GM12865 (cell line): Measurements from ENCODE around the gene SRSF12.

ENCODE experiments used
- DNase-seq: peaks from one replicate; pipeline ENCODE4 v3.0.0; 2010; ENCODE audit warnings: low read depth
- H3K4me3 ChIP-seq: 2 replicates; pipeline ENCODE4 v1.5.1; 2011; ENCODE audit warnings: mild to moderate bottlenecking, low read depth, low read length, control low read depth
- TF ChIP-seq, protein P1 (sequence below): IDR thresholded peaks from 2 replicates; pipeline ENCODE4 v1.5.1; 2011; ENCODE audit warnings: low read length, control low read depth, low read depth, inconsistent platforms; ENCODE audit not compliant: insufficient read depth; ENCODE audit errors: missing control alignments

SRSF12 gene

DNA sequence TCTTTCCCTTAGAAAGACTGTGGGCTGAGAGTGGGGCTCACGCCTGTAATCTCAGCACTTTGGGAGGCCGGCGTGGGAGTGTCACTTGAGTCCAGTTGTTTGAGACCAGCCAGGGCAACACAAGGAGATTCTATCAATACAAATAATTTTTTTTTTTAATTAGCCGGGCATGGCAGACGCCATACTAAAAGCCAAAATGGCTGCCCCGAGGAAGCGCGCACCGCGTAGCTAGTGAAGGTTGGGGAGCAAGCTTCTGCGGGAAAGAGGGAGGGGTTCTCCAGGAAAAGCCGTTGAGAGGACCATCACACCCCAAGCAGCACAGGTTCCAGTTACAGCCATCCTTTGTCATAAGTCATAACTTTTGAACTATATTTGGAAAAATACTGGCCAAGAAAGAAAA, 58.6 kb downstream of the SRSF12 start:
- no peak for DNase-seq
- H3K4me3 ChIP-seq, result no peak overlapping the region
- TF ChIP-seq, protein P1, sequence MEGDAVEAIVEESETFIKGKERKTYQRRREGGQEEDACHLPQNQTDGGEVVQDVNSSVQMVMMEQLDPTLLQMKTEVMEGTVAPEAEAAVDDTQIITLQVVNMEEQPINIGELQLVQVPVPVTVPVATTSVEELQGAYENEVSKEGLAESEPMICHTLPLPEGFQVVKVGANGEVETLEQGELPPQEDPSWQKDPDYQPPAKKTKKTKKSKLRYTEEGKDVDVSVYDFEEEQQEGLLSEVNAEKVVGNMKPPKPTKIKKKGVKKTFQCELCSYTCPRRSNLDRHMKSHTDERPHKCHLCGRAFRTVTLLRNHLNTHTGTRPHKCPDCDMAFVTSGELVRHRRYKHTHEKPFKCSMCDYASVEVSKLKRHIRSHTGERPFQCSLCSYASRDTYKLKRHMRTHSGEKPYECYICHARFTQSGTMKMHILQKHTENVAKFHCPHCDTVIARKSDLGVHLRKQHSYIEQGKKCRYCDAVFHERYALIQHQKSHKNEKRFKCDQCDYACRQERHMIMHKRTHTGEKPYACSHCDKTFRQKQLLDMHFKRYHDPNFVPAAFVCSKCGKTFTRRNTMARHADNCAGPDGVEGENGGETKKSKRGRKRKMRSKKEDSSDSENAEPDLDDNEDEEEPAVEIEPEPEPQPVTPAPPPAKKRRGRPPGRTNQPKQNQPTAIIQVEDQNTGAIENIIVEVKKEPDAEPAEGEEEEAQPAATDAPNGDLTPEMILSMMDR, result no peak

DNA sequence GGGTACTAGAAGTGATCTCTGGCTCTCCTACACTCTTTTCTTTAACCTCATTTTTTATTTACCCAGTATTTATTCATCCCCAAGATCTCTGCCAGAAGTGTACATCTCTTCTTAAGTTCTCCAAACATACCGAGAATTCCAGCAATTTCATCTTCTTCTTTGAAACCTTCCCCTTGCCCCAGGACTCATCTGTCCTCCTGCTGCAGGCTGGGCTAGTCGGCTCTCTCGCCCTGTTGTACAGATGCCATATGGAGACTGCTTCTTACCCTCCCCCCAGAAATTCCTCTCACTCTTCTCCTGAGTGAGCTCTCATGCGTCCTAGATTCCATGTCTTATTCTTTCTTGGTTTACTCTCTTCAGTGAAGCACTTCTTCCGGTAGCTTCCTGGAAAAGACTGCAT, 59.2 kb downstream of the SRSF12 start:
- no peak overlapping the region for H3K4me3 ChIP-seq
- TF ChIP-seq, protein P1, result no peak
- no peak for DNase-seq

DNA sequence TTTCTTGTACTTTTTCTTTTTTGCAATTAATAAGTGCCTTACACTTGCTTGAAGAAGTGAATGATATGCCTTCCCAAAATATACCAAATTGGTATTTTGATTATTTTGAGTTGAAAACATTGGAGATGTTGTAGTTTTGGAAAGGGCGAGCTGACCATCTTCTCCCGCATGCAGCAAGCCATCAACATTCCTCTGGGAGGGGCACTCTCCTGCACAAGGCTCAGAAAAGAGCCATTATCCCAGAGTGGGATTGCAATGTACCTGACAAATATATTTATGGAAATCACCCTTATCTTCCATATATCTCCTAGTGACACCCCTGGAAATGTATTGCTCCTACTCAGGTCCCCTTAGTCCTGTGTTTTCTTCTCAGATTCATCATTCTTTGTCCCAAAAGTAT, 60.1 kb downstream of the SRSF12 start:
- TF ChIP-seq, protein P1, result no peak
- H3K4me3 ChIP-seq, result no peak overlapping the region
- DNase-seq, result no peak

DNA sequence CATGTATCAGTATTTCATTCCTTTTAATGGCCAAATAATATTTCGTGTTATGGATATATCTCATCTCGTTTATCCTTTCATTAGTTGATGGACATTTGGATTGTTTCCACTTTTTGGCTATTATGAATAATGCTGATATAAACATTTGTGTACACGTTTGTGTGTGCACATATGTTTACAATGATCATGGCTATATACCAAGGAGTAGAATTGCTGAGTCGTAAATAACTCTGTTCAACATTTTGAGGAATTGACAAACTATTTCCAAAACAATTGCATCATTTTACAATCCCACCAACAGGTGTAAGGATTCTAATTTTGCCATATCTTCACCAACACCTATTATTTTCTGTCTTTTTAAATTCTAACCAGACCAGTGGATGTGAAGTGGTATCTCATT, 63.7 kb downstream of the SRSF12 start:
- H3K4me3 ChIP-seq, result no peak overlapping the region
- no peak for DNase-seq
- TF ChIP-seq, protein P1, result no peak

DNA sequence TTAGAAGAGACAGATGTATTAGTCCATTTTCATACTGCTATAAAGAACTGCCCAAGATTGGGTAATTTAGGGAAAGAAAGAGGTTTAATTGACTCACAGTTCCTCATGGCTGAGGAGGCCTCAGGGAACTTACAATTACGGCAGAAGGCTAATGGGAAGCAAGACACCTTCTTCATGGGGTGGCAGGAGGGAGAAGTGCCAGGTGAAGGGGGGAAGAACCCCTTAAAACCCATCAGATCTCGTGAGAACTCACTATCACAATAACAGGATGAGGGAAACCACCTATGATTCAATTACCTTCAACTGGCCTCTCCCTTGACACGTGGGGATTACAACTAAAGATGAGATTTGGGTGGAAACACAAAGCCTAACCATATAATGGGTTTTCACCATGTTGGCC, 66.2 kb downstream of the SRSF12 start:
- TF ChIP-seq, protein P1, result no peak
- DNase-seq, result no peak
- H3K4me3 ChIP-seq, result no peak overlapping the region

DNA sequence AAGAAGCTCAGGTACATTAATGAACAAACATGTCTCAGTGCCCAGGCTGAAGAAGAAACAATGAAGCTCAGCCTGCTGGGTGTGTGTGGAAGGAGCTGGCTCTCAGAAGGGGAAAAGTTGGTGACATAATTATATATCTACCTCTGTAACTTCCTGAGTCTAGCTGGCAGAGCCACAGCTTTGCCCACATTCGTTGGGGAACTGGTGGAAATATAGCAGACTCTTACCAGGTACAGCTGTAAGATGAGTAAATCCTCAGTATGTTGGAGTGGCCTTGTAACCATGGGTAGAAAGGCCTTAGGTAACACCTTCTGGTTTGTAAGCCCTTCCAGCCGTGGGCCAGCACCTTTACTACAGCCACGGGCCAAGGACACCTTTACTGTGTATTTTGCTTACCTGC, 67.2 kb downstream of the SRSF12 start:
- no peak for DNase-seq
- H3K4me3 ChIP-seq, result no peak overlapping the region
- TF ChIP-seq, protein P1, result no peak

DNA sequence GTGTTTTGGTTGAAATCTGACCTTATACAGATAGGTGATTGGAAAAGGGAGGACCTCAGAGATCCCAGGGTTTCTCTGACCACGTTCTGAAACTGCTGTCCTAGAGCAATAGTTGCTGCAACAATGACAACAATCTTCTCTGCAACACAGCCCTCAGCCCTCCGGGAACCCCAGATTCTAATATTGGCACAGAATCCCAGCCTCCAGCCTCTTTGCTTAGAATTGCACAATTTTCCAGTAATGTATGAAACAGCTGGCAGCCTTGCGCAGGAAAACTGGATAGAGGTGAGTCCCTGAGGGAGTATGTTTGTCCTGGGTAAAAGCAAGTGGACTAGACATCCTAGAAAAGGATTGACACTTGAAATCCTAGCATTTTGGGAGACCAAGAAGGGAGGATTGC, 67.7 kb downstream of the SRSF12 start:
- TF ChIP-seq, protein P1, result no peak
- no peak for DNase-seq
- no peak overlapping the region for H3K4me3 ChIP-seq
